Fibroblast of skin of right quadriceps (primary cell): Measurements from ENCODE around the gene FAM120AOS.

Experiments used
- DNase-seq: peaks from one replicate; pipeline ENCODE4 v3.0.0-alpha.2; 2013

Gene FAM120AOS

DNA sequence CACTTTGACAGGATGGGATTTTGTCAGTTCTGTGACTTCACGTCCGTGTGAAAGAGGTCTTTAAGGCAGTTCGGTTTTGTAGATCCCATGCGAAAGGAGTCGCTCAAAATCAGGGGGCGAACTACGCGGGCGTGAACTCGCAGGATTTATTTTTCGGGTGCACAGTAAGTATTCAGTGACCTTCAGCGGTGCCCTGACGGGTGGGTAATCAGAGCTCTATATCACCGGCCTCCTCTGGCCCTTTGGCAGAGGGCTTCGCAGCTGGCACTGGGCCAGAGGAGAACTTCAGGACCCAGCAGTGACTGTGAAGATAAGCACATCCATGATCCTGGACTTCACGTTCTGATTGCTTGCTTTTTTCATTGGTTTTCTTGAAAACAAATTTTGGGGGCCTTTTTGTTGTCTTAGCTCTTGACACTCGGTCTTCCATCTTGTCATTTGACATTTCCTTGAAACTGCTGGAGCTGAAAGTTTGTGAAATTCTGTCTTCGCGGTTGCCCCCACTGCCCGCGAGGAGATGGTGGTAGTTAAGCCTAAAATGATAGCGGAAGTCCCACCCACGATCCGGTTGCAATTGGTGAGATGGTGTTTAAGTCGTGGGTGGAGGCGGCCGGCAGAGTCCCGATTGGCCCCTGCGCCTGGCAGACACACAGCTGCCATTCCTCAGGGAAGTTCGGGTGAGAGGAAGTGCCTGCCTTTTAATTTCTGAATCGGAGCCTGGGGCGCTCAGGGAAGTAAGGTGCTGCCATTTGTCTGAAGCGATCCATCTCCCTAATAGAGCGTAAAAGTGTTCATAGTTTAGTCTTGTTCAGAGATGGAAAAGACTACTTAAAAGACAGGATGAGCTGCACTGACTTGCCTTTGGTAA, at the start of gene FAM120AOS:
Gene FAM120AOS, minus strand, starts transcription at position 535 of the 868 bp plus-strand sequence. CDS start 872 bp downstream, outside the sequence.
- peak; percentile 94 for DNase-seq

DNA sequence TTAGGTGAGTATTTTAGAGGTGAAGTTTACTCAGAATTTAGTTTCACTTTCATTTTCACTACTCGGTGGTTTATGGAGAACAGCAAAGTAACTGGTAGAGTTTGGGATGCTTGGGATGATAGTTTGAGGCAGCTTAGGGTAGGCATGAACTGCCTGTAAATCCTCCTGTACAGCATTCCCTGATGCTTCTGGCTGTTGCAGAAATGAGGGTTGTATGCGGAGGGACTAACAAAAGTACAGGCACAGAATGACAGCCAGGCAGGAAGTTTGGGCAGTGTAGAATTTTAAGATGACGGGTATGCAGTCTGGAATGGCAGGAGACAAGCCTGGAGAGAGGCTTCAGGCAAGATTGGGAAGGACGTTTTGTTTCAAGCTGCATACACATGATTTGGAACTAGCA, 48.0 kb upstream of the FAM120AOS start:
- DNase-seq = no peak

- no peak for DNase-seq
Observed at GRCh38 chr9:93500571-93501298, 47.4 kb upstream of the FAM120AOS start.

DNA sequence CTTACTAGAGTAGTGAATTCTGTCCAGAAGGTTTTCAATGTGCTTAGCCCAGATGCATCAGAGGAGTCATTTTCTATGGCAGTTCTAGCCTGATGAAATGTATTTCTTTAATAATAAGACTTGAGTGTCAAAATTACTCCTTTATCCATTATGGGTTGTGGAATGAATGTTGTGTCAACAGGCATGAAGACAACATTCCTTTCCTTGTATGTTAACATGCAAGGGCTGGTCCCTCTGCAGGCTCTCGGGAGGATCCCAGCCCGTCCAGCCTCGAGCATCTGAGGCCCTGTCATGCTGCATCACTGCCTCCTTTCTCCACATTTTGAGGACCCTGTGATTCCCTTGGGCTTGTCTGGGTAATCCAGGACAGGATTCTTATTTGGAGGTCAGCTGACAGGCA, 42.9 kb upstream of the FAM120AOS start:
- no peak for DNase-seq

DNA sequence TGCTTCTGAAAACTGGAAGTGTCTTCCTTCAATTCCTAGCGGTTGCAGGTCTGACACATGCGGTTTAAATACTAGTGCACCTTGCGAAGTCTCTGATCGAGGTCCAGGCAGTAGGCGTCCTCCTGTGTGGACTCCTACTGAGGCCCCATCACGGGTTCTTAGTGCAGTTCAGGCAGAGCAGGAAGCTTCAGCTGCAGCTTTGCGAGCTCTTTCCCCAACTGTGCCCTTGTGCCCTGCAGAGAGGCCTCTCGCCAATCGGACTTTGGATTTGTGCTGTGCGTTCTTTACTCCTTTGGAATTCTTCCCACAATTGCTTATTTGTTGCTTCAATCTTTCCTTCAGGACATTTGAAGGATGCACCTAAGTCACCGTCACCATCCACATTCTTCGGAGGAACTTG, 40.6 kb upstream of the FAM120AOS start:
- DNase-seq = no peak

GRCh38 chr9:93492327-93492726, 38.9 kb upstream of the FAM120AOS start:
- DNase-seq = no peak

DNA sequence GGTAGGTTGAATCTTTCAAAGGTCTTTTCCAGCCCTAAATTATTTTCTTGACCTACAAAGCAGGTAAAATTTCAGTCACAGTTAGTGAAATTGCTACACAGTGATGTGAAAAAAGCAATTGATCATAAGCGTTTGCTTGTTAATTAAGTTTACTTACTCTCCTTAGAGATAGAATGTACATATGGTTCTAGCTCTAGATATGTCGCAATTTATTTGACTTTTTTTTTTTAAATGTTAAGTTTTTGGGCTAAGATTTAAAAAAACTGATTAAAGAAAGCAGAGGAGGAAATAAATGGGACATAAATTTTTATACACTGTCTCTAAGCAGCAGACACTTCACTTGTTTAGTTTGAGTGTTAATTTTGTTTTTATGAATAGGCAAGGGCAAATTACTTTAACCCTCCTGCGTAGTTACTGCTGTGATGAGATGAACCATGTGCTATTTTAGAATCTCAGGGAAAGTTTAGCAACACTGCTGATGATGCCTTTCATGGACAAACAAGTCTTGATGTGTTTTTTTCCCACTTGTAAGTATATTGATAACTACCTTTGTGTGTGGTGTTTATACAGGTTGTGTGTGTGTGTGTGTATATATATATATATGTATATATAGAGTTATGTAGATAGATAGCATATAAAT, 38.3 kb upstream of the FAM120AOS start:
- no peak for DNase-seq

- DNase-seq = no peak
Observed at GRCh38 chr9:93488244-93488643, 34.9 kb upstream of the FAM120AOS start.

DNA sequence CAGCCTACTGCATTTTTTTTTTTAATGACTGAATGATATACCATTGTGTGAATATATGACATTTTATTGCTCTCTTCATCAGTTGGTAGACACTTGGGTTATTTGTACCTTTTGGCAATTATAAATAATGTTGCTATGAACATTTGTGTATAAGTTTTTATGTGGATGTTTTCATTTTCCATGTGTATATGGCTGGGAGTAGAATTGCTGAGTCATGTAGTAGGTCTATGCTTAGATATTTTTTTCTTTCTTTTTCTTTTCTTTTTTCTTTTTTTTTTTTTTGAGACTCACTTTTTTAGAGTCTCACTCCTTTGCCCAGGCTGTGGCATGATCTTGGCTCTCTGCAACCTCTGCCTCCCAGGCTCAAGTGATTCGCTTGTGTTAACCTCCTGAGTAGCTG, 32.9 kb upstream of the FAM120AOS start:
- no peak for DNase-seq

DNA sequence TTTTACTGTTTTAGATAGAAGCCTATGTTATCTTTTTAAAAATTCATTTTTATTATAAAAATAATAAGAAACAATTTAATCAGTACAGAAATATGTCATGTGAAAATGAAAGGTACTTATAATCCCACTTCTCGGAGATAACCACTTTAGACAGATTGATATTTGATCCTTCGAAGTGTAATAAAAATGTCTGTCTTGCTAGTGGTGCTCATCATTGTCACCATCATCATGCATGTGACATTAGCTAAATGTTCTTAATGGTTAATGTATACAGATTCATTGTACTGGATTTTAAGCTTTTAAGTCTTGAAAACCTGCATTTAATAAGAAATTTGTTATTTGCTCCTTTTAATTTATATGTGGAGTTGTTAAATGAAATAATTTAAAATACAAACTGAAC, 30.1 kb upstream of the FAM120AOS start:
- DNase-seq = no peak

GRCh38 chr9:93480728-93481324, 27.4 kb upstream of the FAM120AOS start:
- DNase-seq = no peak

DNA sequence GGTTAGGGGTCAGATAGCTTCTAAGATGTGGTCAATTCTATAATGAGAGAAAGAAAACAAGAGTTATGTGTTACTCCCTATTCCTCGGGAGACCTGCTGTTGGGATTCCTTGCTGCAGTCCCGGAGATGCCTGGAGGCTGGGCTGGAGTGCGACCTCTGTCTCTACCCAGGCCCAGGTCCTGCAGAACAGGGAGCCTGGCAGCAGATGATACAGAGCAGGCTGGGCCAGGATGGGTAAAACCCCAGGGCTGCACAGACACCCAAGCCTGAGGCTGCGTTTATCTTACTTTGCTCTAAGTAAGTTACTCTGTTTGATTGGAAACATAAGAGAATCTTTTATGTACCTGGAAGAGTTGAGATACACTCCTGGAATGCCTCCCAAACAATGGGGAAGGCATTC, 26.9 kb upstream of the FAM120AOS start:
- DNase-seq = no peak

DNA sequence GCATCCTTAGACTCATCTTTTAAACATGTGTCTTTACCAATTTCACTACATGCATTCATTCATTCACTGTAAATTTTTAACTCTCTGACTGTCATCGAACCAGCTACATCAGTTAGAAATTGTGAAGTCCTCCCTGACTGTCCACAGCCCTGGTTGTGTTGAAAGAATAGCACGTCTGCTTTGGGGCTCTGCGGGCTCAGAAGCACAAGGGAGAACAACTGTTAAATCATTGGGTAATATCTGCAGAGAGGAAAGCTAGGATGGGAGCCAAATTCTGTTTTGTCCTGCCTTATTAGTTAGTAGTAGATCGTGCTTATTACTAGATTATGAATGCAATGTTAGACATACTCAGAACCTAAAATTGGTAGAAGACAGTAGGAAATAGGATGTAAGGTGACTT, 26.3 kb upstream of the FAM120AOS start:
- DNase-seq = peak; percentile 17

- DNase-seq = no peak
Observed at GRCh38 chr9:93477397-93477796, 24.0 kb upstream of the FAM120AOS start.

DNA sequence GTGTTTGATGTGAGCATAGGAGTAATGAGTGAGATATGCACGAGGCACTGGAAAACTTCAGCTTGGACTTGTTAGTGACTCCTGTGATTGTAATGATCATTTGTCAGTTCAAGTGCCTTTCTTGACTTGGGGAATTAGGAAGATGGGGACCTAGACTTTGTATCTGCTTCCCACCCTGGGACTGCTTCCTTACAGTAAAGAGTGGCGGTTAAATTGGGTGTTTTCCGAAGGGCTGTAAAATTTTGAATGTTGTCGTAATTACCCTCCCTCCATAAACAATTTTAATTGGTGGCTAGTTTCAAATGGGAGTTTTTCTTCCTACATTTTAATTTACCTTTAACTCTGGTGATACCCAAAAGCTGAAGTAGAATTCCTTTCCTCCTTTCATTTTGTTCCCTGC, 23.5 kb upstream of the FAM120AOS start:
- DNase-seq = no peak

GRCh38 chr9:93475856-93476255, 22.5 kb upstream of the FAM120AOS start:
- no peak for DNase-seq

DNA sequence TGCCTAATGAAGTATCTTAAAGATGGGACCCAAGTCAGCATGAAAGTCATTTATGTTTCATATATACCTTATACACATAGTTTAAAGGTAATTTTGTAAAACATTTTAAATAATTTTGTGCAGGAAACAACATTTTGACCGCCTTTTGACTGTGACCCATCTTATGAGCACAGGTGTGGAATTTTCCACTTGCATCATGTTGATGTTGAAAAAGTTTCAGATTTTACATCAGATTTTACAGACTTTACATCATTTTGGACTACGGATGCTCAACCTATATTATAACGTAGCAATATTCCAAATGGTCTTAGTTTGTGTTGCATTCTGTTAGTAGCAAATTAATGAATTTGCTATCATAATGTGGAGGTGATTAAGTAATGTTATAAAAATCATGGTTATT, 21.7 kb upstream of the FAM120AOS start:
- DNase-seq = no peak

GRCh38 chr9:93473411-93473810, 20.0 kb upstream of the FAM120AOS start:
- peak; percentile 24 for DNase-seq

GRCh38 chr9:93471124-93471523, 17.7 kb upstream of the FAM120AOS start:
- no peak for DNase-seq

DNA sequence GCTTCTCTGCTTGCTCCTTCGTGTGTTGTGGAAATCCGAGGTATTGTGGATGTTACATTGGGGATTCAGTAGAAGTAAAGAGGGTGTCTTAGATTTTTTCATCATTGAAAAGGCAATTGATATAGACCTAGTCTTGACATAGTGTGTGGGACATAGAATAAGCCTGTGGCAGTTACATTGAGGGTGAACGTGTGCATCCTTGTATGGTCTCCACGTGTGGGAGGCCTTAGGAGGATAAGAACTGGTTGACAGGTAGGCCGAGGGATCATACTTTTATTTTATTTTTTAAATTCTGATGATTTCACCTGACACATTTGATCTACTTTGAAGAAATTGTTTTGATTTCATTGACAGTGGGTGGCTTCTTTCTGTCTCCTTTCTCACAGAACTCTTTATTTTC, 17.0 kb upstream of the FAM120AOS start:
- DNase-seq = no peak

DNA sequence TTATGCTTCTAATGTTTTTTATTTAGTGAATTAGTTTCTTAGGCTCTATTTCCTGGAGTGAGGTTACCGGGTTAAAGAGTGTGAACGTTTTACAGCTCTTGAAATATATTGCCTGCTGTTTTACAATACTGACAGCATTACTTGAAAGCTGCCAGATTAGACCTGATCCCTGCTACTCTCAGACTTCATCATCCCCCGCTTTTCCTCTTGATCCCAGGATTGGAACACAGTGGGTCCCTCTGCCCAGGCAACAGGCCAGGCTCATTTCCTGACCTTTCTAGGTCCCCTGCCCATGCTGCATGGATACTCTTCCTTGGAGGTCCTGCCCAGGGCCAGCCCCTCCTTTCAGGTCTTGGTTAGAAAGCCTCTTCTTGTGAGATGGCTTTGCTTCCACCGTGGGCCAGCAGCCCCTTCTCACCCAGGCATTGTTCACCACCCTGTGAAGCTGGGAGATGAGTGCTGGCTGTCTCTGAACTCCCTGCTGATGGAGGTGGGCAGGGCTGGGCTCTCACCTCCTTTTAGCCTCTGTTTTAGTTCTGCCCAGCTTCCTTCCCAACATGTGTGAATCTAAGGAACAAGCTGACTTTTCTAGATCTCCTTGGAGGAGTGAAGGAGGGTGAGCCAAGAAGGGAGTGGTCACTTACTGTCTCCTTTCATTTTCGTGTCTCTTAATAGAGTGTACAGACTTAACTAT, 15.5 kb upstream of the FAM120AOS start:
- DNase-seq = no peak

- DNase-seq = no peak
Observed at GRCh38 chr9:93467462-93467861, 14.1 kb upstream of the FAM120AOS start.

DNA sequence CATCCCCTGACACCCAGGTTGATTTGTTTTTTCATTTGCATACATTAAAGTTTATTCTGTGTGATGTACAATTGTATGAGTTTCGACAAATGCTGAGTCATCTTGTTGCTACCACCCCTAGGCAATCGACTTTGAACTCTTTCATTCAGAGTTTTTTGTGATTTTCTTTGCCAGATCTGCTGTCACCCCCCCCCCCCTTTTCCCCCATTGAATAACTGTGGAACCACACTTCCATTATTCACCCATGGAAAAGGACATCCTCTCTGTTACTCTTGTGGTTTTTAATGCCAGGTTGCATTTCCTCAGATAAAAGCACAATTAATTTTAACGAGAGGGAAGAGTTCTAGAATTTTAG, 13.7 kb upstream of the FAM120AOS start:
- no peak for DNase-seq
